ENCODE data around the gene WHRN. TPM values are rescaled to one million over a fixed set of nuclear protein-coding genes. Genes with fewer than 3 reads are reported as not detected.

WHRN gene
- total and polyA plus RNA-seq, 2 experiments from 2014 or later: 8.3 to 8.9 TPM

GRCh38 chr9:114500697-114501292 is 4.5 kb downstream of the WHRN start:
- H3K79me2 ChIP-seq (replicated peaks; ENCODE audit: insufficient read depth): 0 out of 2 replicates have a peak, but pooled peaks cover 4% of the 10 kb centered on the region
- Mint-ChIP-seq H3K27me3 (ENCODE audit: insufficient read depth, low read depth, poor library complexity) (peaks cover 14% of the 10 kb centered on the region), H3K36me3 (ENCODE audit: low read depth) (no peaks in the 10 kb centered on the region), H3K4me1 (peaks cover 39% of the 10 kb centered on the region), H3K27ac (no peak overlapping the region), H3K4me3 (no peak overlapping the region), H3K9me3 (no peaks in the 10 kb centered on the region; the same call in 2 of the 3 replicates)
- H3K27me3 ChIP-seq (ENCODE audit: insufficient read depth): peaks cover 19% of the 10 kb centered on the region
- no peaks in the 10 kb centered on the region; the same call in 1 of the 2 replicates for H4K20me1 ChIP-seq (replicated peaks; ENCODE audit: insufficient read depth)
- no peak overlapping the region for H2AFZ ChIP-seq
- TF ChIP-seq ZNF114 (CRISPR knock-in tag; IDR thresholded peaks at IDR 0.05) (no peak), REST (IDR thresholded peaks at IDR 0.05; ENCODE audit: unreplicated experiment) (no peak), ZNF462 (CRISPR knock-in tag; IDR thresholded peaks at IDR 0.05) (no peak), JUNB (IDR thresholded peaks at IDR 0.05; ENCODE audit: unreplicated experiment) (no peak), STAT1 (IDR thresholded peaks at IDR 0.05; ENCODE audit: unreplicated experiment) (no peak), ETS1 (IDR thresholded peaks at IDR 0.05) (no peak)
- ATAC-seq (no peak), DNase-seq (ENCODE audit: low spot score) (no peak)
- peaks cover 27% of the 10 kb centered on the region for H3K4me1 ChIP-seq (ENCODE audit: insufficient read depth)
- no peak overlapping the region for H3K4me2 ChIP-seq
- no peak overlapping the region for H3K4me3 ChIP-seq
- no peak overlapping the region for H3K27ac ChIP-seq (ENCODE audit: low read depth)
- H3K9me2 ChIP-seq (ENCODE audit: insufficient read depth): no peaks in the 10 kb centered on the region
- no peaks in the 10 kb centered on the region for H3F3A ChIP-seq (replicated peaks; ENCODE audit: low read depth)
- no peaks in the 10 kb centered on the region for H3K36me3 ChIP-seq (ENCODE audit: insufficient read depth)

Measured in GM23338 (cell line).